Hepatocyte (in vitro differentiated cells): ENCODE data around the gene APOL4. TPM values are rescaled to one million over a fixed set of nuclear protein-coding genes. Genes with fewer than 3 reads are reported as not detected.

Experiments used
- DNase-seq: peaks from one replicate; pipeline ENCODE4 v3.0.0-alpha.2; 2016; ENCODE audit warnings: low spot score
- H2AFZ ChIP-seq: fragments of 200-600 bp; sonication (generic); 2 replicates; pipeline ENCODE4 v1.6.0; 2016; ENCODE audit warnings: antibody characterized with exemption, mild to moderate bottlenecking
- H3K27ac ChIP-seq: fragments of 200-600 bp; sonication (generic); 2 replicates; pipeline ENCODE4 v1.5.1; 2016; ENCODE audit warnings: mild to moderate bottlenecking
- H3K27me3 ChIP-seq: fragments of 200-600 bp; sonication (generic); 2 replicates; pipeline ENCODE4 v1.6.1; 2016
- H3K36me3 ChIP-seq: fragments of 200-600 bp; sonication (generic); replicated peaks from 2 replicates; pipeline ENCODE4 v1.5.1; 2016; ENCODE audit warnings: low read depth; ENCODE audit not compliant: insufficient read depth
- H3K4me1 ChIP-seq: fragments of 200-600 bp; sonication (generic); 2 replicates; pipeline ENCODE4 v1.5.1; 2016; ENCODE audit warnings: mild to moderate bottlenecking, moderate library complexity; ENCODE audit not compliant: insufficient read depth
- H3K4me2 ChIP-seq: fragments of 200-600 bp; sonication (generic); 2 replicates; pipeline ENCODE4 v1.6.0; 2016
- H3K4me3 ChIP-seq: fragments of 200-600 bp; sonication (generic); 2 replicates; pipeline ENCODE4 v1.5.1; 2016; ENCODE audit warnings: mild to moderate bottlenecking
- H3K79me2 ChIP-seq: fragments of 200-600 bp; sonication (generic); 2 replicates; pipeline ENCODE4 v1.6.0; 2017; ENCODE audit warnings: mild to moderate bottlenecking
- H3K9me2 ChIP-seq: fragments of 200-600 bp; sonication (generic); replicated peaks from 2 replicates; pipeline ENCODE4 v1.6.0; 2017; ENCODE audit warnings: mild to moderate bottlenecking; ENCODE audit not compliant: insufficient read depth
- H3K9me3 ChIP-seq: fragments of 200-600 bp; sonication (generic); 2 replicates; pipeline ENCODE4 v1.5.1; 2016; ENCODE audit warnings: low read depth, mild to moderate bottlenecking
- H4K20me1 ChIP-seq: fragments of 200-600 bp; sonication (generic); 2 replicates; pipeline ENCODE4 v1.6.0; 2016; ENCODE audit warnings: mild to moderate bottlenecking; ENCODE audit not compliant: insufficient read depth, poor library complexity, severe bottlenecking
- CTCF ChIP-seq: fragments of 200-600 bp; sonication (generic); IDR thresholded peaks from 2 replicates; pipeline ENCODE4 v1.5.1; 2016; ENCODE audit warnings: antibody characterized with exemption, mild to moderate bottlenecking; ENCODE audit not compliant: poor library complexity
- EZH2 ChIP-seq: fragments of 200-600 bp; sonication (generic); IDR thresholded peaks from 2 replicates; pipeline ENCODE4 v1.6.1; 2016; ENCODE audit warnings: antibody characterized with exemption, mild to moderate bottlenecking, borderline replicate concordance
- EZH2phosphoT487 ChIP-seq: fragments of 200-600 bp; sonication (generic); IDR thresholded peaks from one replicate; pipeline ENCODE4 v1.6.1; 2018; ENCODE audit warnings: antibody characterized with exemption, mild to moderate bottlenecking, low read depth, moderate library complexity; ENCODE audit not compliant: unreplicated experiment, severe bottlenecking
- WGBS: methylation state at CpG from one replicate; pipeline ENCODE4 v1.1.6; 2016; ENCODE audit warnings: low lambda C conversion rate; ENCODE audit errors: missing lambda C conversion rate; 5-methylcytosine and 5-hydroxymethylcytosine counted together
- polyA plus RNA-seq: library from polyadenylated mRNA; unstranded; fragments of >200 nt; fragmentation: Nextera tagmentation; extraction: Ambion mirVana; gene quantifications from 2 replicates; pipeline ENCODE4 v1.2.1, GENCODE V29; 2016
- total RNA-seq: library from RNA; depleted of rRNA; stranded (reverse); fragments of >200 nt; gene quantifications from 2 replicates; pipeline ENCODE4 v1.2.3, GENCODE V29; 2014

APOL4 gene
- total and polyA plus RNA-seq, 2 experiments from 2014 or later: 0.97 to 2.8 TPM

- Histone ChIP-seq H2AFZ (no peak overlapping the region), H3K79me2 (no peaks in the 10 kb centered on the region), H3K9me2 (no peaks in the 10 kb centered on the region), H3K9me3 (no peaks in the 10 kb centered on the region), H3K4me3 (no peak overlapping the region), H3K36me3 (no peaks in the 10 kb centered on the region), H3K4me1 (no peaks in the 10 kb centered on the region), H3K4me2 (no peak overlapping the region), H3K27me3 (no peaks in the 10 kb centered on the region), H3K27ac (no peak overlapping the region), H4K20me1 (no peaks in the 10 kb centered on the region)
- WGBS: 89% methylated on average over 2 of the region's 2 CpGs
- no peak for TF ChIP-seq CTCF
- TF ChIP-seq EZH2: no peak
- TF ChIP-seq EZH2phosphoT487: no peak
- DNase-seq: no peak
Measured at GRCh38 chr22:36165141-36165540, 36.5 kb downstream of the APOL4 start.

DNA sequence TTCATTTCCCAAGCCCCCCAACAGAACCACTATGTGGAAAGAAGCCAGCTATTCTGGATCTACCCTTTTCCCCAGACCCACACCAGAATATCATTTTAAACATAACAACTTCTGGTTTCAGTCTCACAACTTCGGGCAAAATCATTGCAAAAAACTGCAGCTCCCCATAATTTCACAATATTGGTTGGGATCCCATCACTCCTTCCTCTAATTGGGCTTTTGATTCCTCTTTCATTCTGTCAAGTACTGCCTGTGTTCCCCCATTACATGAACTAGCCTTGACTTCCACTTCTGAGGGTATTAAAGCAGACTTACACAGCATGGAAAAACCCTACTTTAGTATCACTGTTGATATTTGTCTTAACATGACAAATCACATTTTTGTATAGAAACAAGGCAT, 37.0 kb downstream of the APOL4 start:
- Histone ChIP-seq H3K27ac (no peak overlapping the region), H3K4me3 (no peak overlapping the region), H3K9me2 (no peaks in the 10 kb centered on the region), H4K20me1 (no peaks in the 10 kb centered on the region), H3K4me2 (no peak overlapping the region), H3K9me3 (no peaks in the 10 kb centered on the region), H3K27me3 (no peaks in the 10 kb centered on the region), H3K79me2 (no peaks in the 10 kb centered on the region), H3K4me1 (no peaks in the 10 kb centered on the region), H2AFZ (no peak overlapping the region), H3K36me3 (no peaks in the 10 kb centered on the region)
- WGBS: 95% methylated on average over 1 of the region's 1 CpG
- no peak for DNase-seq
- TF ChIP-seq EZH2: no peak
- no peak for TF ChIP-seq EZH2phosphoT487
- TF ChIP-seq CTCF: no peak

DNA sequence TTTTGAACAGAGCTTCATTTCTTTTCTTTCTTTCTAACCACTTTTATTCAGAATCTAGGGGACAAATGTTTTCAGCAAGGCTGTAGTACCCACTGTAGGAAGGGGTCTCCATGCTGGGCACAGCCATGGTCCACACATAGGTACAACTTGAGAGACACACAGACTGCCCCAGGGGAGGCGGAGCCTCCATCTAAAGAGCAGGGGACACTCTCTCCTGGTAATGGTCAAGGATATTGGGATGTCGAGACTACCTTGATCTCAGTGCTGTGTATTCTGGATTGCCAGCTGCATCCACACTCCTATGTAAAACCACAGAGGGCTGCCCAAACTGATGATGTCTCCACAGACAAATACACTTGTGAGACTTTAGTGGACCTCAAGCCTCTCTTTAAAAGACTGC, 38.1 kb downstream of the APOL4 start:
- no peak for TF ChIP-seq CTCF
- no peak for TF ChIP-seq EZH2
- TF ChIP-seq EZH2phosphoT487: no peak
- Histone ChIP-seq H3K79me2 (no peaks in the 10 kb centered on the region), H4K20me1 (no peaks in the 10 kb centered on the region), H3K9me2 (no peaks in the 10 kb centered on the region), H3K27me3 (no peaks in the 10 kb centered on the region), H3K27ac (no peak overlapping the region), H3K4me3 (no peak overlapping the region), H3K4me2 (no peak overlapping the region), H2AFZ (no peak overlapping the region), H3K36me3 (no peaks in the 10 kb centered on the region), H3K9me3 (no peaks in the 10 kb centered on the region), H3K4me1 (no peaks in the 10 kb centered on the region)
- no peak for DNase-seq
- 86% methylated on average over 2 of the region's 2 CpGs for WGBS
